A549 treated with Mapracorat at 1 μM for 4 hours (cell line): ENCODE results near the gene GPRASP3. TPM values are rescaled to one million over a fixed set of nuclear protein-coding genes. Genes with fewer than 3 reads are reported as not detected.

Experiments
- total RNA-seq: library from RNA; stranded (reverse); fragments of 200-300 nt; extraction: Qiagen RNA extraction; gene quantifications from 5 replicates; pipeline ENCODE4 v1.2.3, GENCODE V29; 2022

The GPRASP3 gene, protein sequence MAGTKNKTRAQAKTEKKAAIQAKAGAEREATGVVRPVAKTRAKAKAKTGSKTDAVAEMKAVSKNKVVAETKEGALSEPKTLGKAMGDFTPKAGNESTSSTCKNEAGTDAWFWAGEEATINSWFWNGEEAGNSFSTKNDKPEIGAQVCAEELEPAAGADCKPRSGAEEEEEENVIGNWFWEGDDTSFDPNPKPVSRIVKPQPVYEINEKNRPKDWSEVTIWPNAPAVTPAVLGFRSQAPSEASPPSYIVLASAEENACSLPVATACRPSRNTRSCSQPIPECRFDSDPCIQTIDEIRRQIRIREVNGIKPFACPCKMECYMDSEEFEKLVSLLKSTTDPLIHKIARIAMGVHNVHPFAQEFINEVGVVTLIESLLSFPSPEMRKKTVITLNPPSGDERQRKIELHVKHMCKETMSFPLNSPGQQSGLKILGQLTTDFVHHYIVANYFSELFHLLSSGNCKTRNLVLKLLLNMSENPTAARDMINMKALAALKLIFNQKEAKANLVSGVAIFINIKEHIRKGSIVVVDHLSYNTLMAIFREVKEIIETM
- total RNA-seq, result 2.8 to 3.9 TPM (median 3.8 TPM) in 5 replicates

DNA sequence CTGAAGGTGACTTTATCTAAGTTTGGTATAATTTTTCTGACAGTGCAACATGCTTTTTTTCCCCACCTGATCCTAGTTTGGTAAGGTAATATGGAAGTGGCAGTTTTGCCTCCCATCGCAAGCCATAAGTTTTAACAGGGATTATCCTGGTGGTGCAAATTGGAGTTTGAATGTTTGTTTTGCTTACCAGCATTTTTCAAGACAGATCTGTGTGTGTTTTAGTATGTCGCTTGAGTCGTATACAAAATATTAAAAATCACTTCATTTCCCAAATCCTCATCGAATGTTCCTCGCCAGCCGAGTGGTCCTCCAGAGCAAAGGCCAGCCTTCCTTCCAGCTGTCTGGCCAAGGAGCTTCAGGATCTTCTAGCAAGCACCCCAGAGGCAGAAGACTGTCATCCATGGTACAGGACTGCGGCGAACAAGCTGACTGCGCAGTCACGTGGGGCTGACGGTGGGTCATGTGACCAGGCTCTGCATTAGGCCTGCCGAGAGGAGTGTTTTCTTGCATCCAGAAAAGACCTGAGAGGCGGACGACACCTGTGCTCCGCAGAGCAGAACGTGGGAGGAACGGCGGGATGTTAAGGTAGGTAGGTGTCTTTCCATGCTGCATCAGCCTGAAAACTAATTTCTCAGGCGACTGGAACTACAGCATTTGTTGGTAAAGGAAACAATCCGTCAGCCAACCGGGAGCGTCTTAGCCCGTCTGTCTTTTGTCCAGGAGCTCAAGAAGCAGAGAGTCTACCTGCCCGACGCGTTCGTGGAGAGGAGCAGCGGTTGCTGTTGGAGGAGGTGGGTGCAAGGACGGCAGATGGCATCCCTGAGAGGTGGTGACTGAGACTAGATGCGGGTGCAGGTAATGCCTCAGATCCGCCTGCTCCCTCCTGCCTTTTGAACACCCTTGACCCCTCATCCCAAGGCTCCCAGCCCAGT, at the start of gene GPRASP3:
Gene GPRASP3 (plus strand): TSS at position 507 of the 932 bp plus-strand sequence. CDS start 28,253 bp downstream, outside the sequence.

DNA sequence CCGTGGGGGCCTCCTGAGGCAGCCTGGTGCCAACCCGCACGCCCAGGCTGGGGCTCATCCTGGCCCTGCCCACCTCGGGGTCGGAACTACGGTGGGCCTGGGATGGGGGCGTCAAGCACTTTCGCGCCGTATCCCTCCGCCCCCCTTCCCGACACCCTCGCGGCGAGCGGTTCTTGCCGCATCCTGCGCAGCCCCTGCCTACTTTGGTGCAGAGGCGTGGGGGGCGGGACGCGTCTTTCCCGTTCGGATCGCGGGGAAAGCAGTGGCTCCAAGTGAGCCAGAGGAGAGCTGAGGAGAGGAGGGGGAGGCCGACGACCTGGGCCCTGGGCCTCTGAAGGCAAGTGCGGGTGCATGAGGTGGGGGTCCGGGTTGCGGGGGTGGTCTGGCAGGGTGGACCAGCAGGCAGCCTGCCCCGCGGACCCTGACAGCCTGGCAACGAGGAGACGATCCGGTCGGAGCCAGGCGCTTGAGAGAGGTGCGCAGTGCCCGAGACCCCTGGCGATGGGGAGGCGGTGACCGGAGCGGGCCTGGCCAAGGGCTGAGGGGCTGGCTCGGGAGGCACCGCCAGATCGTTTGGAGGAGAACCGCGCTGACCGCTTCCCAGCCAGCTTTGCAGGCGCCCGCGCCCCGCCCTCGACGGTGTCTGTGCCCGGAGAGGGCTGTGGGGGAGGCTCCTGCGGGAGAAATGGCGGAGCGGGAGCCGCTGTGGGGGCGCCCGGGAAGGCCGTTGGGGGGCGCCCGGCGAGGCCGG, 8.2 kb upstream of the GPRASP3 start, which contains the start of gene GPRASP2:
Gene GPRASP2 (plus strand): TSS at position 233 of the 751 bp plus-strand sequence. CDS start 2,422 bp downstream, outside the sequence.

Other genes starting within 250 kb of the GPRASP3 start
- gene TCP11X2, start 248.9 kb upstream of the GPRASP3 start, total RNA-seq, result not detected in 5 replicates
- 0.60 to 1.2 TPM (median 0.89 TPM) in 5 replicates for gene TMSB15A, start 204.0 kb upstream of the GPRASP3 start, total RNA-seq
- gene ARMCX5, start 121.2 kb upstream of the GPRASP3 start, total RNA-seq, result 8.8 to 13.9 TPM (median 10.4 TPM) in 5 replicates
- gene GPRASP1, start 69.3 kb upstream of the GPRASP3 start, total RNA-seq, result 0.22 to 0.35 TPM (median 0.26 TPM) in 5 replicates
- 4.2 to 6.0 TPM (median 5.5 TPM) in 5 replicates for gene GPRASP2, start 8.3 kb upstream of the GPRASP3 start, total RNA-seq
- gene RAB40AL, start 216.5 kb downstream of the GPRASP3 start, total RNA-seq, result 0.18 to 0.22 TPM in 2 of 5 replicates, not detected in the others